H9 (cell line): ENCODE measurements around the gene CSRNP3. TPM values are rescaled to one million over a fixed set of nuclear protein-coding genes. Genes with fewer than 3 reads are reported as not detected.

ENCODE experiments used
- DNase-seq: peaks from one replicate; pipeline ENCODE4 v3.0.0-alpha.2; 2017
- H2AFZ ChIP-seq: one replicate; pipeline ENCODE4 v1.6.1; 2013; ENCODE audit warnings: mild to moderate bottlenecking, low read length, control low read depth, moderate library complexity
- H2AK5ac ChIP-seq: 2 replicates; pipeline ENCODE4 v1.6.1; 2013; ENCODE audit warnings: low read length, control low read depth, mixed read lengths; ENCODE audit not compliant: insufficient read length
- H2BK120ac ChIP-seq: one replicate; pipeline ENCODE4 v1.6.1; 2013; ENCODE audit warnings: low read depth, mild to moderate bottlenecking, low read length, control low read depth, inconsistent platforms; ENCODE audit not compliant: poor library complexity, severe bottlenecking
- H2BK12ac ChIP-seq: 2 replicates; pipeline ENCODE4 v1.6.1; 2013; ENCODE audit warnings: low read length, control low read depth, mixed read lengths, low read depth; ENCODE audit not compliant: insufficient read length
- H2BK15ac ChIP-seq: 2 replicates; pipeline ENCODE4 v1.6.1; 2013; ENCODE audit warnings: low read depth, low read length, control low read depth
- H2BK20ac ChIP-seq: one replicate; pipeline ENCODE4 v1.6.1; 2013; ENCODE audit warnings: low read depth, mild to moderate bottlenecking, low read length, control low read depth, inconsistent platforms; ENCODE audit not compliant: poor library complexity, severe bottlenecking
- H2BK5ac ChIP-seq: 2 replicates; pipeline ENCODE4 v1.6.1; 2013; ENCODE audit warnings: low read length, control low read depth, mixed read lengths; ENCODE audit not compliant: insufficient read length
- H3K14ac ChIP-seq: 2 replicates; pipeline ENCODE4 v1.6.1; 2013; ENCODE audit warnings: low read length, control low read depth; ENCODE audit not compliant: insufficient read depth
- H3K18ac ChIP-seq: 2 replicates; pipeline ENCODE4 v1.6.1; 2013; ENCODE audit warnings: low read depth, mild to moderate bottlenecking, mixed read lengths, low read length, control low read depth; ENCODE audit not compliant: insufficient read length
- H3K23ac ChIP-seq: 2 replicates; pipeline ENCODE4 v1.6.1; 2013; ENCODE audit warnings: low read length, control low read depth, mixed read lengths, low read depth; ENCODE audit not compliant: insufficient read length
- H3K23me2 ChIP-seq: 2 replicates; pipeline ENCODE4 v1.6.1; 2013; ENCODE audit warnings: low read depth, mild to moderate bottlenecking, mixed read lengths, low read length, control low read depth; ENCODE audit not compliant: insufficient read length, poor library complexity, severe bottlenecking
- H3K27ac ChIP-seq: 2 replicates; pipeline ENCODE4 v1.5.1; 2013; ENCODE audit warnings: low read length, control low read depth, mixed read lengths, low read depth; ENCODE audit not compliant: insufficient read length
- H3K27me3 ChIP-seq: 2 replicates; pipeline ENCODE4 v1.6.1; 2013; ENCODE audit warnings: low read length, control low read depth, inconsistent platforms; ENCODE audit not compliant: insufficient read depth
- H3K4ac ChIP-seq: 2 replicates; pipeline ENCODE4 v1.6.1; 2013; ENCODE audit warnings: low read depth, mild to moderate bottlenecking, control low read depth, inconsistent platforms, low read length, moderate library complexity
- H3K4me1 ChIP-seq: 2 replicates; pipeline ENCODE4 v1.6.1; 2013; ENCODE audit warnings: low read length, control low read depth, inconsistent platforms; ENCODE audit not compliant: insufficient read depth
- H3K4me2 ChIP-seq: 2 replicates; pipeline ENCODE4 v1.6.1; 2013; ENCODE audit warnings: low read length, control low read depth, mixed read lengths; ENCODE audit not compliant: insufficient read length, insufficient read depth
- H3K56ac ChIP-seq: 2 replicates; pipeline ENCODE4 v1.6.1; 2013; ENCODE audit warnings: low read depth, mild to moderate bottlenecking, mixed read lengths, low read length, control low read depth; ENCODE audit not compliant: insufficient read length
- H3K79me1 ChIP-seq: 2 replicates; pipeline ENCODE4 v1.6.1; 2013; ENCODE audit warnings: low read depth, mild to moderate bottlenecking, moderate library complexity, low read length, control low read depth, inconsistent platforms; ENCODE audit not compliant: insufficient read depth, poor library complexity, severe bottlenecking
- H3K79me2 ChIP-seq: 2 replicates; pipeline ENCODE4 v1.6.1; 2013; ENCODE audit warnings: low read length, control low read depth, inconsistent platforms; ENCODE audit not compliant: insufficient read depth
- H3K9ac ChIP-seq: 2 replicates; pipeline ENCODE4 v1.6.1; 2013; ENCODE audit warnings: low read length, control low read depth, mixed read lengths; ENCODE audit not compliant: insufficient read length; ENCODE audit errors: extremely low read depth
- H3K9me3 ChIP-seq: one replicate; pipeline ENCODE4 v1.6.1; 2013; ENCODE audit warnings: low read depth, low read length, inconsistent platforms; ENCODE audit not compliant: control insufficient read depth
- H3T11ph ChIP-seq: one replicate; pipeline ENCODE4 v1.6.1; 2013; ENCODE audit warnings: mild to moderate bottlenecking, low read length, control low read depth, inconsistent platforms
- H4K20me1 ChIP-seq: one replicate; pipeline ENCODE4 v1.6.1; 2013; ENCODE audit not compliant: control insufficient read depth, insufficient read length, insufficient read depth
- H4K5ac ChIP-seq: 2 replicates; pipeline ENCODE4 v1.6.1; 2013; ENCODE audit warnings: low read depth, mild to moderate bottlenecking, mixed read lengths, low read length, control low read depth; ENCODE audit not compliant: insufficient read length
- H4K8ac ChIP-seq: replicated peaks from 2 replicates; pipeline ENCODE4 v1.6.1; 2013; ENCODE audit warnings: low read length, control low read depth, mixed read lengths, low read depth; ENCODE audit not compliant: insufficient read length
- H4K91ac ChIP-seq: 2 replicates; pipeline ENCODE4 v1.6.1; 2013; ENCODE audit warnings: low read depth, mild to moderate bottlenecking, moderate library complexity, mixed read lengths, low read length, control low read depth; ENCODE audit not compliant: insufficient read length
- H3K27ac Mint-ChIP-seq, 3 experiments: 2 replicates in 2 of 3; 3 replicates in 1 of 3; pipeline ENCODE4 v1.8.0; 2020 to 2021; ENCODE audit warnings: mixed read lengths in 3 of 3, mild to moderate bottlenecking in 1 of 3, moderate library complexity in 1 of 3
- H3K27me3 Mint-ChIP-seq: 2 replicates; pipeline ENCODE4 v1.8.0; 2021; ENCODE audit warnings: low read depth, mild to moderate bottlenecking, moderate library complexity, mixed read lengths
- H3K36me3 Mint-ChIP-seq, 3 experiments: 2 replicates in 2 of 3; 3 replicates in 1 of 3; pipeline ENCODE4 v1.8.0; 2020 to 2021; ENCODE audit warnings: low read depth in 3 of 3, mixed read lengths in 3 of 3; ENCODE audit not compliant: insufficient read depth in 1 of 3
- H3K4me1 Mint-ChIP-seq, 2 experiments: 2 replicates each; pipeline ENCODE4 v1.8.0; 2020; ENCODE audit warnings: mixed read lengths in 2 of 2
- H3K4me3 Mint-ChIP-seq, 2 experiments: 2 replicates in 1 of 2; 3 replicates in 1 of 2; pipeline ENCODE4 v1.8.0; 2020 to 2021; ENCODE audit warnings: mild to moderate bottlenecking in 2 of 2, mixed read lengths in 2 of 2, moderate library complexity in 1 of 2
- H3K9me3 Mint-ChIP-seq, 2 experiments: 2 replicates in 1 of 2; 3 replicates in 1 of 2; pipeline ENCODE4 v1.8.0; 2020; ENCODE audit warnings: mild to moderate bottlenecking in 2 of 2, mixed read lengths in 2 of 2, moderate library complexity in 1 of 2
- total RNA-seq: library from RNA; stranded (reverse); gene quantifications from 2 replicates; pipeline ENCODE4 v1.2.1, GENCODE V29; 2021
- TF ChIP-seq, protein P1 (sequence below): fragments of 200-600 bp; sonication (generic); conservative IDR thresholded peaks from 3 replicates; pipeline ENCODE4 v1.8.0; 2021; ENCODE audit warnings: antibody characterized with exemption, mild to moderate bottlenecking

CSRNP3 gene
- total RNA-seq, 1 experiment from 2014 or later: 3.6 TPM

DNA sequence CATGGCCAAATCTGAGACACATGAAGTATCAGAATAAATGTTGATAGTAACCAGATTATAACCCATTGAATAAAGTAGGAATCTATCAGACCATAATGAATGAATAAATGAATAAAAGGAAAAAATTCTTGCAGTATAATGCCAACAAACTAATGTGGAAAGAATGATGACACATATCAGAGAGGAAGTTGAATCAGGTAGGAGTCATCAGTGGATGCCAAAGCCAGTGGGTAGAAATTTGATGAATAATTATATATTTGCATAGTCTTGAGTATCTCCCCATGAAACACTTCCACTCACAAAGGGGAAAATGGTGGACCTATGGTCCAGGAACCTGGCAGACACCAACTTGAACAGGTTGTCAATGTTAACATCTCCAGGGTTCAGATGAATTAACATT is 255.9 kb downstream of the CSRNP3 start:
- Histone ChIP-seq H4K91ac (no peak overlapping the region), H4K5ac (no peak overlapping the region), H3K4me2 (no peak overlapping the region), H3K23me2 (no peaks in the 10 kb centered on the region), H3K27me3 (no peaks in the 10 kb centered on the region), H3K79me1 (no peaks in the 10 kb centered on the region), H3K9me3 (no peaks in the 10 kb centered on the region), H2BK120ac (no peak overlapping the region), H3K18ac (no peak overlapping the region), H2AK5ac (no peak overlapping the region), H2BK15ac (no peak overlapping the region), H2AFZ (no peak overlapping the region), H3K23ac (no peak overlapping the region), H2BK5ac (no peak overlapping the region), H3K4me1 (no peaks in the 10 kb centered on the region), H3T11ph (no peak overlapping the region), H3K27ac (no peak overlapping the region), H3K56ac (no peak overlapping the region), H3K79me2 (no peaks in the 10 kb centered on the region), H4K20me1 (no peaks in the 10 kb centered on the region), H4K8ac (no peak overlapping the region), H3K14ac (no peak overlapping the region), H2BK12ac (no peak overlapping the region), H3K4ac (no peak overlapping the region), H2BK20ac (no peak overlapping the region), H3K9ac (no peak overlapping the region)
- Mint-ChIP-seq H3K36me3 (no peaks in the 10 kb centered on the region; a peak in 1 of 7 replicates), H3K4me1 (peaks cover 4 to 9% of the 10 kb centered on the region in 2 experiments; a peak in 3 of 4 replicates), H3K27ac (no peak overlapping the region), H3K27me3 (no peaks in the 10 kb centered on the region), H3K4me3 (no peak overlapping the region), H3K9me3 (peaks cover 1 to 6% of the 10 kb centered on the region in 2 experiments; a peak in 2 of 5 replicates)
- DNase-seq: no peak
- TF ChIP-seq, protein P1, sequence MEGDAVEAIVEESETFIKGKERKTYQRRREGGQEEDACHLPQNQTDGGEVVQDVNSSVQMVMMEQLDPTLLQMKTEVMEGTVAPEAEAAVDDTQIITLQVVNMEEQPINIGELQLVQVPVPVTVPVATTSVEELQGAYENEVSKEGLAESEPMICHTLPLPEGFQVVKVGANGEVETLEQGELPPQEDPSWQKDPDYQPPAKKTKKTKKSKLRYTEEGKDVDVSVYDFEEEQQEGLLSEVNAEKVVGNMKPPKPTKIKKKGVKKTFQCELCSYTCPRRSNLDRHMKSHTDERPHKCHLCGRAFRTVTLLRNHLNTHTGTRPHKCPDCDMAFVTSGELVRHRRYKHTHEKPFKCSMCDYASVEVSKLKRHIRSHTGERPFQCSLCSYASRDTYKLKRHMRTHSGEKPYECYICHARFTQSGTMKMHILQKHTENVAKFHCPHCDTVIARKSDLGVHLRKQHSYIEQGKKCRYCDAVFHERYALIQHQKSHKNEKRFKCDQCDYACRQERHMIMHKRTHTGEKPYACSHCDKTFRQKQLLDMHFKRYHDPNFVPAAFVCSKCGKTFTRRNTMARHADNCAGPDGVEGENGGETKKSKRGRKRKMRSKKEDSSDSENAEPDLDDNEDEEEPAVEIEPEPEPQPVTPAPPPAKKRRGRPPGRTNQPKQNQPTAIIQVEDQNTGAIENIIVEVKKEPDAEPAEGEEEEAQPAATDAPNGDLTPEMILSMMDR: no peak

Other genes with a start within 250 kb of the CSRNP3 start
- gene SCN2A, start 230.3 kb upstream of the CSRNP3 start, total RNA-seq: 0.24 and 0.46 TPM in 2 replicates